ENCODE data around the gene STOML1. TPM values are rescaled to one million over a fixed set of nuclear protein-coding genes. Genes with fewer than 3 reads are reported as not detected.

Gene STOML1
- total RNA-seq, 1 donor from 2014 or later, result 14.3 TPM

- H3K27ac Mint-ChIP-seq (ENCODE audit: unreplicated experiment), result no peak overlapping the region
- no peak for TF ChIP-seq CTCF (IDR thresholded peaks at IDR 0.05; ENCODE audit: unreplicated experiment)
- DNase-seq (ENCODE audit: low spot score), result no peak
- H3K4me3 Mint-ChIP-seq (ENCODE audit: unreplicated experiment), result peak overlapping the region; percentile 6
- H3K36me3 Mint-ChIP-seq (ENCODE audit: low read depth, unreplicated experiment), result peaks cover 15% of the 10 kb centered on the region
- H3K27me3 Mint-ChIP-seq (ENCODE audit: unreplicated experiment), result peaks cover 10% of the 10 kb centered on the region
- H3K4me1 Mint-ChIP-seq (ENCODE audit: unreplicated experiment), result peaks cover 38% of the 10 kb centered on the region
- no peaks in the 10 kb centered on the region for H3K9me3 Mint-ChIP-seq (ENCODE audit: unreplicated experiment)
Measured at GRCh38 chr15:73987250-73987649, 4.8 kb downstream of the STOML1 start.

- H3K9me3 Mint-ChIP-seq (ENCODE audit: unreplicated experiment), result no peaks in the 10 kb centered on the region
- no peak for DNase-seq (ENCODE audit: low spot score)
- peaks cover 41% of the 10 kb centered on the region for H3K4me1 Mint-ChIP-seq (ENCODE audit: unreplicated experiment)
- peaks cover 18% of the 10 kb centered on the region for H3K36me3 Mint-ChIP-seq (ENCODE audit: low read depth, unreplicated experiment)
- peaks cover 10% of the 10 kb centered on the region for H3K27me3 Mint-ChIP-seq (ENCODE audit: unreplicated experiment)
- no peak overlapping the region for H3K4me3 Mint-ChIP-seq (ENCODE audit: unreplicated experiment)
- no peak for TF ChIP-seq CTCF (IDR thresholded peaks at IDR 0.05; ENCODE audit: unreplicated experiment)
- no peak overlapping the region for H3K27ac Mint-ChIP-seq (ENCODE audit: unreplicated experiment)
Measured at GRCh38 chr15:73986776-73987056, 5.4 kb downstream of the STOML1 start.

- H3K36me3 Mint-ChIP-seq (ENCODE audit: low read depth, unreplicated experiment), result peaks cover 18% of the 10 kb centered on the region
- H3K4me1 Mint-ChIP-seq (ENCODE audit: unreplicated experiment), result peaks cover 41% of the 10 kb centered on the region
- H3K27me3 Mint-ChIP-seq (ENCODE audit: unreplicated experiment), result peaks cover 10% of the 10 kb centered on the region
- no peak for TF ChIP-seq CTCF (IDR thresholded peaks at IDR 0.05; ENCODE audit: unreplicated experiment)
- H3K9me3 Mint-ChIP-seq (ENCODE audit: unreplicated experiment), result no peaks in the 10 kb centered on the region
- no peak for DNase-seq (ENCODE audit: low spot score)
- no peak overlapping the region for H3K27ac Mint-ChIP-seq (ENCODE audit: unreplicated experiment)
- H3K4me3 Mint-ChIP-seq (ENCODE audit: unreplicated experiment), result no peak overlapping the region
Measured at GRCh38 chr15:73986055-73986775, 5.9 kb downstream of the STOML1 start.

- Mint-ChIP-seq H3K4me3 (ENCODE audit: unreplicated experiment) (peak overlapping the region; percentile 43), H3K27me3 (ENCODE audit: unreplicated experiment) (peaks cover 6% of the 10 kb centered on the region), H3K27ac (ENCODE audit: unreplicated experiment) (no peak overlapping the region), H3K36me3 (ENCODE audit: low read depth, unreplicated experiment) (peaks cover 18% of the 10 kb centered on the region), H3K9me3 (ENCODE audit: unreplicated experiment) (no peaks in the 10 kb centered on the region), H3K4me1 (ENCODE audit: unreplicated experiment) (peaks cover 37% of the 10 kb centered on the region)
- no peak for TF ChIP-seq CTCF (IDR thresholded peaks at IDR 0.05; ENCODE audit: unreplicated experiment)
- no peak for DNase-seq (ENCODE audit: low spot score)
Measured at GRCh38 chr15:73985101-73985873, 6.8 kb downstream of the STOML1 start.

All from endothelial cell (in vitro differentiated cells).